Fibroblast of gingiva (primary cell): ENCODE data around the gene FNDC5.
A peak's percentile ranks its signal among the peaks of the same experiment; 100 is the strongest.

Source experiments
- DNase-seq: peaks from one replicate; pipeline ENCODE4 v3.0.0-alpha.2; 2011; ENCODE audit warnings: low read depth

The FNDC5 gene

DNA sequence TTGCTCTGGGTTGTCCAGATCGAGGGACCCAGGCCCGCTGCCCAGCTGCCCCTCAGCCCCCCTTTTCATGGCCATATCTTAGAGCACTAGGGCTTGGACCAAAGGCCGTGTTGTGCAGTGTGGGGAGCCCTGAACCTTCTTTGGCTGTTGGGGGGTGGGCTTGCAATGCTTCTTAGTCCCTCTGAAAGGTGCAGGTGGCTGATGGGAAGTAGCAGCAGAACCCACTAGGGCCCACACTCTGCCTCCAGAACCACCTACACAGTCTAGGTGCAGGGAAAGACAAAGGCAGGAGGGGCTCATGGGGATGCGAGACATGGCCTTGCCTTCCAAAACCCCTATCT is 13.3 kb upstream of the FNDC5 start:
- no peak for DNase-seq

- DNase-seq: no peak
Observed at GRCh38 chr1:32883338-32884031, 12.8 kb upstream of the FNDC5 start.

- DNase-seq: no peak
Observed at GRCh38 chr1:32881871-32882850, 11.4 kb upstream of the FNDC5 start.

- no peak for DNase-seq
Observed at GRCh38 chr1:32881291-32881690, 10.6 kb upstream of the FNDC5 start.

DNA sequence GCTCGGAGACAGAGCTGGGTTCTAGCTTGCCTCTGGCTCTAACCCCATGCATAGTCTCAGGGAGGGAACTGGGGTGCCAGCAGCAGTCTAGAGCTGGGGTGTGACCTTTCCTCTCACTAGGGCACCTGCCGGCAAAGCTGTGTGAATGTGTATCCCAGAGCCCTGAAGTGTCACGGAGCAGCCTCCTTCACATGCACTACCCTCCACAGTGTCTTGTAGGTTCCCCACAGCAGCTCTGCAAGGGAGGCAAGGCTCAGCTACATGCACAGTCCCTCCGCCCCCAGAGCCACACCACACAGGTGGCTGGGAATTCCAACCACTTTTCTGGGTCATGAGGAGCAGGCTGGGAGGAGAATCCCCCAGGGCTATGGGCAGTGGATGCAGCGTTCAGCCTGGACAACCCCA is 7.9 kb upstream of the FNDC5 start:
- DNase-seq: no peak

DNA sequence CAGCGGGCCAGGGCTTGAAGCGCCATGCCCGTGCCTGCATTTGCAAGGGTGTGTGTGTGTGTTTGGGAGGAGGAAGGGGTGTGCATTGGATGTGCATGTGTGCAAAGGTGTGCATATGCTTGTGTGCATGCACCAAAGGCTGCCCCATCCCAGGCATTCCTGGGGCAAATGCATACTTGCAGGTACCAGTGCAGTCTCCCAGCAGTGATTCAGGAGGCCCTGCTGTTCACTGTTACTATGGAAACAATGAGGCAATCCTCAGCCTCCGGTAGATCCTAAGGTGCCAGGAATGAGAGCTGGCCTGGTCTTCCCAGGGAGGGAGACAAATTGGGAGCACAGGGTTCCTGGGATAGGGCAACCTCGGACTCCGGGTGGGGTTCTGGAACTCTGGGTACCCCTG is 7.5 kb upstream of the FNDC5 start:
- DNase-seq: peak; percentile 6

DNA sequence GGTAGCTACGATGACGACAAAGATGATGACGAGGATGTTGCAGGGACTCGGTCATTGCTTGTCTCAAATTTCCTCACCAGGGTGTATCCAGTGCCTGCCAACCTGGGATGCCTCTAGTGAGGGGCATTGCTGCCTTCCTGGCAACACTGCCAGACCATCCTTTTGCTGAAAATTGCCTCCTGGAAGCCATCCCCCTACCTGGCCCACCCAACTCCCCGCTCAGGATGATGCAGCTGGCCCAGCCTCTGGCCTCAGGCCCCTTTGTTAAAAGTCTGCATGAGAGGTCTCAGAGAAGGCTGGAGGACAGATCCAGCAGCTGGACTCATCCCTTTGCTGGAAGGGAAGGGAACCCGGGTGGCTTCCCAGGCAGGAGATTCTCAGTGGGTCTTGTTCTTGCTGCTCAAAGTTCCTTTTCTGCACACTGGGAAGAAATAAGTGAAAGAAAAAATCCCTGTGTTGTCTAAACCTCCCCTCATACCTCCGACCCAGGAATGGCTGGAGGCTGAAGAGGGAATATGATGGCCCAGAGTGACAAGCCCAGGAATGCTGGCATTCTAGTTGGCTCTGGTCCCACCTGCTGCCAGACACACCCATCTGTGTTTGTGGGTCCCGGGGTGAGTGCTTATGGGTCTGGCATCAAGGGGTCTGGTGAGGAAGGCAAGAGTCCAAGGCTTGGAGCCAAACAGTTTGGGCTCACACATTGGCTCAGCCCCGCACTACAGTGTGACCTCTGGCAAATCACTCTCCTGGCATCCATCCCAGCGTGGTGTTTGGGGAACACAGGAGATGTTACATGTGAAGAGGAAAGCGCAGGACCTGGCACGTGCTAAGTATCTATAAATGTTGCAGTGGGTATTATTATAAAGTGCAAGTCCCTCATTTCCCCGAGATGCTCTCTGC is 6.7 kb upstream of the FNDC5 start:
- DNase-seq: no peak

DNA sequence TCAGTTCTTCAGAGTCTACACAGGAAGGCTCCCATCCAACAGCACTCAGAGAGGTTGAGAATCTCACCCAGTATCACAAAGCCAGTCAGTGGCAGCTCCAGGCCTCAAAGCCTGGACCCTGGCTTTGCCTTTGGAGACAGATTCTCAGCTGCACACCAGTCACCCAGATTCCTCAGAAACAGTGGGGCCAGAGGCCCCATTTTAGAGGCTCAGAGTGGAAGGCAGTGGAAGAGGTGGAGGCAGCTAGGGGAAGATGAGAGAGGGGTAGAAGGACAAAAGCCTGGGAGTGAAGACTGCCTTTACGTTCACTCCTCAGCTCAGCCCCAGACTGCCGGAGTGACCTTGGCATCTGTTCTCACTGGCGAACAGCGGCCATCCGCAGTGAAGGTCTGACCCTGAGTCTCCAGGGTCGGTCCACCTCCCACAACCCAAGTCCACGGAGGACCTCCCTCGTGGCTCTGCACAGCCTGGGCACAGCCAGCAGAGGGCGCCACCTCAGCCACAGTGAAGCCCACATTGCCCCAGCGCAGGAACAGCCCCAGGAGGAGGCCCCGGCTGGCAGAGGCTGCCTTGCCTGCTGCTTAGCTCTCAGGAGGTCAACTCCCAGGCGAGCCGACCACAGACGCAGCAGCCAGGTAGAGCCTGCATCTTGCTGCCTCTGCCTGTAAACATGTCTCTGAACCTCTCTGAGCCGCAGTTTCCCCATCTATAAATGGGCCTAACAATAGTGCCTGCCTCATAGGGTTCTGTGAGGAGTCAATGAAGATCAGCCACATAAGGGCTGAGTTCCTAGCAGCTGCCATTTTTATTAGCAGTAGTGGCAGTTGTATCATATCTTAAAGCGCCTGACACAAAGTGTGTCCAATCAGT is 5.9 kb upstream of the FNDC5 start:
- DNase-seq: peak; percentile 13

- no peak for DNase-seq
Observed at GRCh38 chr1:32874860-32875752, 4.4 kb upstream of the FNDC5 start.

GRCh38 chr1:32873484-32873883 is 2.8 kb upstream of the FNDC5 start:
- DNase-seq: no peak

- DNase-seq: no peak
Observed at GRCh38 chr1:32872192-32872460, 1.4 kb upstream of the FNDC5 start.

- no peak for DNase-seq
Observed at GRCh38 chr1:32871364-32872191, 866 bp upstream of the FNDC5 start.

DNA sequence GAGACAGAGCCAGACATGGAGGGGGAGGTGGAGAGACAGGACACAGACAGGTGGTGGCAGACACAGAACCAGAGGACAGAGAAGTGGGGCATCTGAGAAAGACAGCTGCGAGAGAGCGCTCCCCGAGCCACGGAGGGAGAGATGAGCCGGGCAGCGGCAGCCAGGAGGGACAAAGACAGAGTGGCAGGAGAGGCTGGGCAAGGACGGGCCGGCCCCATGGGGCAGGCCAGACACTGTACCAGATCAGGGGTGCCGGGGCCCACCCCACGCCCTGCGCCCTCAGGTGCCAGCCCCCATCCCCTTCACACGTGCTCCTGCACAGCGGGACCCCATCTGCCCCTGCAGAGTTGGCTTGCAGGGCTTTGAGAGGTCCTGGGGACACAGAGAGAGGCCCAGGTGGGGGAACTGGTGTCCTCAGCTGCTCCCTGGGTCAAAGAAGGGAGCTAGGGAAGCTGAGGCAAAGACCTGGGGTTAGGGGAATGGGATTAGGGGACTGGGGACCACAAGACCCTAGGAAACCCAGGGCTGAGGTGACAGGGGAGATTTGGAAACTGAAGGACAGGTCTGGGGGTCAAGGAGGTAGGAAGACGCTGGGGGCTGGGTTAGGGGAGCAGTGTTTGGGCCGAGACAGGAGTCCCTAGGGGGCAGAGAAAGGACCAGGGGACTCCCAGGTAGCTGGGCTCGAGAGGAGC is 643 bp downstream of the FNDC5 start:
- DNase-seq: no peak

DNA sequence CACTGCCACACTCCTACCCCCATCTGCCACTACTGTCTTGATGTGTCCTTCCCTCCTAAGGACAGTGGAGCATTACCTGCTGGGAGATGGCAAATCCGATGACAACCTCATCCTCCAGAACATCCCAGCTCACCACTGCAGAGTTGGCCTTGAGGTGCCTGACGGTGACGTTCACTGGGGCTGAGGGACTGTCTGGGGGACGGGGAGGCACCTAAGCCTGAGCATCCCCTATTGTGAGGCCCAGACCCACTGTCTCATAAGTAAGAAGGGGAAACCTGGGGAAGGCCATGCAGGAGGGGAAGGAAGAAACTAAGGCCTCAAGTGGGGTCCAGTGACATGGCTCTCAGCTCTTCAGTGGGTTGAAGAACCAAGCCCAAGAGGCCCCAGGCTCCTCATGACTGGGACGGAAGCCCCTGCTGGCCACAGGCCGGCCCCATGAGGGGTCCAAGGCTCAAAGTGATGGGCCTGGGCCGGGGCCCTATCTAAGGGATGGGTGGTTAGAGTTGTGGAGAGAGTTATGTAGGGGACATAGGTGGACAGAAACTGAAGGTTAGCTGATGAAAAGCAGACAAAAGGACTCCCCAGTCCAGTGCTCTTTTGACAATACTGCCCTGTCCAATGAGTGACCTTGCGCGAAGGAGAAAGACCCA is 1.8 kb downstream of the FNDC5 start:
- no peak for DNase-seq

- no peak for DNase-seq
Observed at GRCh38 chr1:32868085-32868484, 2.6 kb downstream of the FNDC5 start.

- no peak for DNase-seq
Observed at GRCh38 chr1:32867671-32868070, 3.0 kb downstream of the FNDC5 start.

DNA sequence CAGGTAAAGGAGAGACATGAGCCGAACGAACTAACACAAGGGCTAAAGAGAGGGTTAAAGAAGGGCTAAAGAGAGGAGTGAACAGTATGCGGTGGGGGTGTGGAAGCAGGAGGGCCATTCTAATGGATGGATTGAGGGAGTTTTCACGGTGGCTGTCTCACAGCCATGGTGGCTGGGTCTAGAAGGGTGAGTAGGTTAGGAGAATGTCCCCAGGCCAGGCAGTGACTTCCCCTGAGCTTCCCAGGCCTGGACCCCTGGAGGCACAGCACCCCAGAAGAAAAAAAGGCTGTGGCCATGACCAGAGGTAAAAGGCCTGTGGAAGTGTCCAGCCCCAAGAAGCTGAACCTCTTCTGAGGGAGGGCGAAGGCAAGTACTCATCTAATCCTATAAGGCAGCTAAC is 3.6 kb downstream of the FNDC5 start:
- no peak for DNase-seq

DNA sequence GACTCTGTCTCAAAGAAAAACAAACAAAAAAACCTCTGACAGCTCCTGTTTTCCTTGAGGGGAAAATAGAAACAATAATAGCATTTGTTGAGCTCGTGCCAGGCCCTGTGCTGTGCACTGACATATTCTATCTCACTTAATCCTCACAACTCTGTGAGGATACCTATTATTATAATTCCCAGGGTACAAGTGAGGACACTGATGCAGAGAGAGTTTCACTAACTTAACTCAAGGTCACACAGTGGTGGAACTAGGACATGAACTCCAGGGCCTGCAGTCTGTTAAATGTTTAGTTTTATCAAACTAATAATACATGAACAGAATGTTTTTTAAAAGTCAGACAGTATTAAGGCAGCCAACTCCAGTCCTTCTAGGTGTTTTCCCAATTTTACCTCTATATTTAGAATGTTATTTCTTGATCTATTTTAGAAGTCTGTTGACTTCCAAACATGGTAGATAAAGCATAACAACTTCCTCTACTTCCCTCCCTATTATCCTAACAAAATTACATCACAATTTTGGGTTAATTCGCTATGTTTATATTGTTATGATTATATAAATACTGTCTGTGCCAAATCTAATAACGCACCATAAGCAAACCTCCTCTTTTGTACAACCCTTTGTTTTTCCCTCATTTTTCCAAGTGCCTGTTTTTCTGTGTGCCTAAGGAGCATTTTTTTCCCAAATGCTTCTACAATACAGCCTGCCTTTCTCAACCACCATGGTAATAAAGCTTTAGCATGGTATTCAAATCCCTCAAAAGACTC is 4.9 kb downstream of the FNDC5 start:
- DNase-seq: no peak
